NCI-H345 (cell line): ENCODE results near the gene FOXN3.

ENCODE experiments used
- DNase-seq: peaks from one replicate; lab custom pipeline; 2025; lab: John Stamatoyannopoulos, UW

FOXN3 gene

GRCh38 chr14:89382901-89383845 lies 33.9 kb downstream of the FOXN3 start:
- DNase-seq: no peak

- DNase-seq: no peak
Measured at GRCh38 chr14:89382487-89382886, 34.5 kb downstream of the FOXN3 start.

- DNase-seq: no peak
Measured at GRCh38 chr14:89379891-89380820, 36.9 kb downstream of the FOXN3 start.

GRCh38 chr14:89379006-89379405 lies 38.0 kb downstream of the FOXN3 start:
- DNase-seq: no peak

- no peak for DNase-seq
Measured at GRCh38 chr14:89378119-89378518, 38.9 kb downstream of the FOXN3 start.

GRCh38 chr14:89377544-89377943 lies 39.5 kb downstream of the FOXN3 start:
- no peak for DNase-seq

GRCh38 chr14:89374908-89375307 lies 42.1 kb downstream of the FOXN3 start:
- DNase-seq: no peak

- no peak for DNase-seq
Measured at GRCh38 chr14:89373185-89373584, 43.8 kb downstream of the FOXN3 start.

- DNase-seq: no peak
Measured at GRCh38 chr14:89372512-89372883, 44.5 kb downstream of the FOXN3 start.

- peak; percentile 10 for DNase-seq
Measured at GRCh38 chr14:89371585-89372511, 45.2 kb downstream of the FOXN3 start.

GRCh38 chr14:89370781-89371180 lies 46.3 kb downstream of the FOXN3 start:
- DNase-seq: no peak

- DNase-seq: no peak
Measured at GRCh38 chr14:89370381-89370780, 46.7 kb downstream of the FOXN3 start.

GRCh38 chr14:89369656-89370055 lies 47.4 kb downstream of the FOXN3 start:
- DNase-seq: no peak

- DNase-seq: no peak
Measured at GRCh38 chr14:89368490-89369477, 48.2 kb downstream of the FOXN3 start.

GRCh38 chr14:89367779-89368120 lies 49.3 kb downstream of the FOXN3 start:
- DNase-seq: no peak

- DNase-seq: no peak
Measured at GRCh38 chr14:89366864-89367778, 49.9 kb downstream of the FOXN3 start.

GRCh38 chr14:89365061-89365801 lies 51.8 kb downstream of the FOXN3 start:
- DNase-seq: no peak

GRCh38 chr14:89364316-89364715 lies 52.7 kb downstream of the FOXN3 start:
- no peak for DNase-seq

- DNase-seq: no peak
Measured at GRCh38 chr14:89360277-89360676, 56.8 kb downstream of the FOXN3 start.
